ENCODE results near the gene NXPH2. TPM values are rescaled to one million over a fixed set of nuclear protein-coding genes. Genes with fewer than 3 reads are reported as not detected.
A peak's percentile ranks its signal among the peaks of the same experiment; 100 is the strongest.

Gene NXPH2
- total RNA-seq, 2 experiments from 2014 or later, result not detected

DNA sequence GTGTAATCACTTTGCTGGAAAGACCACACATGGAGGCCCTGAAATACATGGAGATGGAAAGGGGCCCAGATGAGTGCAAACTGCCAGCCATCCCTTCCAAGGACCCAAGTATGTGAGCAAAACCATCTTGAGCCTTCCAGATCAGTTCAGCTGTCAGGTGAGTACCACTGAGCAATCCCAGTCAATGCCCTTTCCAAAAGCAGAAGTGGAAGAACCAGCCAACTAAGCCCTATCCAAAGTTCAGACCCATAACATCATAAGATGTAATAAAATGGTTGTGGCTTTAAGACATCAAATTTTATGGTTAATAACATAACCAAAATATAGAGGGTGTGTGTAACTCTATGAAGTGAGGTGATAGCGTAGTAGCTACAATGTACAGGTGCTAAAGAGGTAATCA, 88.5 kb downstream of the NXPH2 start:
- POLR2A ChIA-PET, result no interaction called here

DNA sequence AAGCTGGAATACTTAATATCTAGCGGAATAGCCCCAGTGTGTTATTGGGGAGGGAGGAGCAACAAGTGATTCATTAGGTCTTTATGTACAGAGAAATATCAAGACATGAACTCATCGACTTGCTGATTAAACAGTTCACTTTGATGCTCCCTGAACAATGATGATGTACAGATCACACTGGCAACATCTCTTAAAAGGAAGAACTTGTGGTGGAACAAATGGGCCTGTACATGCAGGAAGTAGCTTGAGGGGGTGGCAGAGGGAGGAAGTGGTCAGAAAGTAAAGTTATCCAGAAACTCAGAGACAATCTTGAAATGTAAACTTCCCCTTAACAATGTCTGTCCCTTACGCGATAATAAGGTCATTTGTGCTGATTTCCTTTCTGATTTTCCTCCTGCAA, 90.5 kb downstream of the NXPH2 start:
- Histone ChIP-seq H3K4me3 (ENCODE audit: low read length) (no peak overlapping the region), H3K36me3 (ENCODE audit: insufficient read depth, low read length) (no peaks in the 10 kb centered on the region), H3K27ac (ENCODE audit: low read depth in 1 of 2, low read length in 2 of 2) (no peak overlapping the region), H3K27me3 (ENCODE audit: control insufficient read depth in 1 of 2, insufficient read depth in 2 of 2, low read length in 2 of 2) (no peaks in the 10 kb centered on the region), H3K4me1 (ENCODE audit: insufficient read depth, low read length) (no peaks in the 10 kb centered on the region), H3K9me3 (ENCODE audit: control insufficient read depth in 1 of 2, insufficient read depth in 1 of 2, low read length in 2 of 2) (no peaks in the 10 kb centered on the region)
- H3K9me3 Mint-ChIP-seq, result no peaks in the 10 kb centered on the region
- CTCF ChIA-PET, result no interaction called here
- DNase-seq, result peak in 3 of 14 experiments; percentile 0 to 44 (median 4)
- no peak overlapping the region for H3K4me3 Mint-ChIP-seq
- POLR2A ChIA-PET, result no interaction called here
- peaks cover 8% of the 10 kb centered on the region for H3K4me1 Mint-ChIP-seq (ENCODE audit: low read depth)
- no peaks in the 10 kb centered on the region for H3K36me3 Mint-ChIP-seq (ENCODE audit: low read depth)
- ATAC-seq (ENCODE audit: poor library complexity), result no peak
- TF ChIP-seq, protein P1, sequence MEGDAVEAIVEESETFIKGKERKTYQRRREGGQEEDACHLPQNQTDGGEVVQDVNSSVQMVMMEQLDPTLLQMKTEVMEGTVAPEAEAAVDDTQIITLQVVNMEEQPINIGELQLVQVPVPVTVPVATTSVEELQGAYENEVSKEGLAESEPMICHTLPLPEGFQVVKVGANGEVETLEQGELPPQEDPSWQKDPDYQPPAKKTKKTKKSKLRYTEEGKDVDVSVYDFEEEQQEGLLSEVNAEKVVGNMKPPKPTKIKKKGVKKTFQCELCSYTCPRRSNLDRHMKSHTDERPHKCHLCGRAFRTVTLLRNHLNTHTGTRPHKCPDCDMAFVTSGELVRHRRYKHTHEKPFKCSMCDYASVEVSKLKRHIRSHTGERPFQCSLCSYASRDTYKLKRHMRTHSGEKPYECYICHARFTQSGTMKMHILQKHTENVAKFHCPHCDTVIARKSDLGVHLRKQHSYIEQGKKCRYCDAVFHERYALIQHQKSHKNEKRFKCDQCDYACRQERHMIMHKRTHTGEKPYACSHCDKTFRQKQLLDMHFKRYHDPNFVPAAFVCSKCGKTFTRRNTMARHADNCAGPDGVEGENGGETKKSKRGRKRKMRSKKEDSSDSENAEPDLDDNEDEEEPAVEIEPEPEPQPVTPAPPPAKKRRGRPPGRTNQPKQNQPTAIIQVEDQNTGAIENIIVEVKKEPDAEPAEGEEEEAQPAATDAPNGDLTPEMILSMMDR (IDR thresholded peaks at IDR 0.05), result no peak
- no peak overlapping the region for H3K27ac Mint-ChIP-seq
- H3K27me3 Mint-ChIP-seq, result peaks cover 2% of the 10 kb centered on the region
- intact Hi-C loops (cut with DNase I, micrococcal nuclease), result no loop called here

More for the DNA sequence above, 88.5 kb downstream of the NXPH2 start:
- TF ChIP-seq, protein P1 (IDR thresholded peaks at IDR 0.05), result no peak
- H3K27me3 ChIP-seq (ENCODE audit: control insufficient read depth in 1 of 2, insufficient read depth in 2 of 2, low read length in 2 of 2), result no peaks in the 10 kb centered on the region
- ATAC-seq (ENCODE audit: poor library complexity), result no peak
- no peak overlapping the region for H3K27ac ChIP-seq (ENCODE audit: low read depth in 1 of 2, low read length in 2 of 2)
- no peak overlapping the region for H3K27ac Mint-ChIP-seq
- no peaks in the 10 kb centered on the region for H3K27me3 Mint-ChIP-seq
- H3K36me3 ChIP-seq (ENCODE audit: insufficient read depth, low read length), result no peaks in the 10 kb centered on the region
- no peaks in the 10 kb centered on the region for H3K4me1 ChIP-seq (ENCODE audit: insufficient read depth, low read length)
- H3K36me3 Mint-ChIP-seq (ENCODE audit: low read depth), result no peaks in the 10 kb centered on the region
- no peak overlapping the region for H3K4me3 Mint-ChIP-seq
- intact Hi-C loops (cut with DNase I, micrococcal nuclease), result no loop called here
- CTCF ChIA-PET, result no interaction called here
- no peak for DNase-seq
- H3K4me1 Mint-ChIP-seq (ENCODE audit: low read depth), result peaks cover 8% of the 10 kb centered on the region
- no peaks in the 10 kb centered on the region for H3K9me3 Mint-ChIP-seq
- H3K9me3 ChIP-seq (ENCODE audit: control insufficient read depth in 1 of 2, insufficient read depth in 1 of 2, low read length in 2 of 2), result no peaks in the 10 kb centered on the region
- no peak overlapping the region for H3K4me3 ChIP-seq (ENCODE audit: low read length)

DNA sequence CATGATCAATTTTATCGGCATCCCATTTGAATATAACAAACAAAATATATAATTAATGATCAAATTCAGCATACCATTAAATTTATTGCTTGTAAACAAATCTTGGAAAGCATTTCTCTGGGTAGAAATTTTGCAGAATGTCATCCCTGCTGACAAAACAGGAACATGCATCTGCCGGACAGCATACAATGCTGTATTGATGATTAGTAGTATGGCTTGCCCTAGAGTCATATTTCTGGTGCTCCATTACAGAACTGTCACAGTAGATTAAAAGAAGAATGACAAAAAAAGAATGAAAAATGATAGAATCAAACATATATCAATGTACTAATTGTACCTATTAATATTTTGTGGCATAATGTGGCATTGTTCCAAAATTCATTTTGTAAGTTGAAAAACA, 98.0 kb downstream of the NXPH2 start:
- Histone ChIP-seq H3K27me3 (ENCODE audit: control insufficient read depth in 1 of 2, insufficient read depth in 2 of 2, low read length in 2 of 2) (peaks cover 0 to 5% of the 10 kb centered on the region in 2 experiments), H3K36me3 (ENCODE audit: insufficient read depth, low read length) (no peaks in the 10 kb centered on the region), H3K27ac (ENCODE audit: low read depth in 1 of 2, low read length in 2 of 2) (no peak overlapping the region), H3K4me3 (ENCODE audit: low read length) (no peak overlapping the region), H3K9me3 (ENCODE audit: control insufficient read depth in 1 of 2, insufficient read depth in 1 of 2, low read length in 2 of 2) (no peaks in the 10 kb centered on the region), H3K4me1 (ENCODE audit: insufficient read depth, low read length) (no peaks in the 10 kb centered on the region)
- ATAC-seq (ENCODE audit: poor library complexity) (no peak), DNase-seq (no peak)
- H3K9me3 Mint-ChIP-seq, result no peaks in the 10 kb centered on the region
- ChIA-PET CTCF (no interaction called here), POLR2A (no interaction called here)
- TF ChIP-seq, protein P1 (IDR thresholded peaks at IDR 0.05), result no peak
- no peak overlapping the region for H3K27ac Mint-ChIP-seq
- H3K27me3 Mint-ChIP-seq, result peaks cover 11% of the 10 kb centered on the region
- H3K4me3 Mint-ChIP-seq, result no peak overlapping the region
- no peaks in the 10 kb centered on the region for H3K4me1 Mint-ChIP-seq (ENCODE audit: low read depth)
- no peaks in the 10 kb centered on the region for H3K36me3 Mint-ChIP-seq (ENCODE audit: low read depth)
- intact Hi-C loops (cut with DNase I, micrococcal nuclease), result no loop called here
